ENCODE data around the gene TNS3.

- TF ChIP-seq JUND (IDR thresholded peaks at IDR 0.05) (no peak), MEF2A (IDR thresholded peaks at IDR 0.05; ENCODE audit: borderline replicate concordance, low read depth) (no peak), NFIC (IDR thresholded peaks at IDR 0.05; ENCODE audit: borderline replicate concordance) (no peak)
These were observed 6.9 kb upstream of the TNS3 start for GRCh38 chr7:47588704-47589225.

Data from SK-N-SH (cell line).